KBM-7 (cell line): ENCODE measurements around the gene ALOXE3.
"Not testable (repeated sequence)": the region's sequence is repeated elsewhere in the genome, so short reads cannot be mapped to it uniquely, and the experiment has no call there.

Experiments used
- DNase-seq: peaks from one replicate; pipeline ENCODE4 v3.0.0-alpha.2; 2015
- in situ Hi-C: fragments of 300-500 bp; cut with MboI; formaldehyde crosslinking; loops from 2 replicates; pipeline ENCODE4 v1.14.3; 2020; ENCODE audit warnings: low sequenced_read_pairs, low pct_unique_long_range_greater_than_20kb, mixed read lengths

The ALOXE3 gene

DNA sequence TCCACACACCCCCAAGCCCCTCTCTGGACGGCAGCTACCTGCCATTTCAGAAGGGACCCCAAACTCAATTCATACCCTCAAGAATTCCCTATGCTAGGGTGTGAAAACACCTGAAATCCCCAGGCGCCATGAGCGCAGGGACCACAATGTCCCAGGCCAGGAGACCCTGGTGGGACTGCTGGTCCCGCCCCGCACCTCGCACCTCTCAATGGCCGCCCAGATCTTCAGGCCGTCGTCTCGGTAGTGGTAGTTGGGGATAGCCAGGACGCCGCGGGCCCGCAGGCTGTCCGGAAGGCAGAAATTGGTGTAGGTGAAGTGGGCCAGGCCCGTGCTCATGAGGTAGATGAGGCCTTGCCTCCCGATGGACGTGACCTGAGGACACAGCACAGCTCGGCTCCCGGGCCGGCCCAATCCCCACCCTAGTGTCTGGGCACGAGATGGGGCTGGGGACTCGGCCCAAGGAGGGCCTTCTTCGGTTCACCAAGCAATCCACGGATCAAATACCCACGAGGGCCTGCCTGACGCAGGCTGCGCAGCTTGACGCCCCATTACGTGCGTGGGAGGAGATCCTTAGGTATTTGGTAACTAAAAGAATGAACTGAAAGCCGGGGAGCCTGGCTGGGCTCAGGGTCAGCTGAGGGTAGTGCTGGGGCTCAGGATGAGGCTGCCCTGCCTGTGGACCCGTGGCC lies 9.2 kb downstream of the ALOXE3 start:
- in situ Hi-C loops = no loop called here
- DNase-seq = no peak

DNA sequence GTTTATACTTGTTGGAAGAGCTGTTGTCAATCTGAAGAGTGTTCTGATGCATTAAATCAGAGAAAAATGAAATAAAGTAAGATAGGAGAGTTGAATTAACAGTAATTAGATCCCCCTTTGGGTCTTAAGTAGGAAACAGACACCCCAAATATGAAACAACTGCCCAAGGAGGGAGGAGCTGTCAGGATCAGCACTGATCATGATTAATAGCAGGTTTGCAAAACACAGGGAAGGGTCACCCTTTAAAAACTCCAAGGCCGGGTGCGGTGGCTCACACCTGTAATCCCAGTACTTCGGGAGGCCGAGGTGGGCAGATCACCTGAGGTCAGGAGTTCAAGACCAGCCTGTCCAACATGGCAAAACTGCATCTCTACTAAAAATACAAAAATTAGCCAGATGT lies 11.3 kb downstream of the ALOXE3 start:
- DNase-seq, in situ Hi-C loops: not testable (repeated sequence)

GRCh38 chr17:8105957-8106398 lies 12.3 kb downstream of the ALOXE3 start:
- in situ Hi-C loops = no loop called here
- peak; percentile 35 for DNase-seq

- DNase-seq = no peak
- in situ Hi-C loops = no loop called here
Observed at GRCh38 chr17:8104911-8105310, 13.4 kb downstream of the ALOXE3 start.

DNA sequence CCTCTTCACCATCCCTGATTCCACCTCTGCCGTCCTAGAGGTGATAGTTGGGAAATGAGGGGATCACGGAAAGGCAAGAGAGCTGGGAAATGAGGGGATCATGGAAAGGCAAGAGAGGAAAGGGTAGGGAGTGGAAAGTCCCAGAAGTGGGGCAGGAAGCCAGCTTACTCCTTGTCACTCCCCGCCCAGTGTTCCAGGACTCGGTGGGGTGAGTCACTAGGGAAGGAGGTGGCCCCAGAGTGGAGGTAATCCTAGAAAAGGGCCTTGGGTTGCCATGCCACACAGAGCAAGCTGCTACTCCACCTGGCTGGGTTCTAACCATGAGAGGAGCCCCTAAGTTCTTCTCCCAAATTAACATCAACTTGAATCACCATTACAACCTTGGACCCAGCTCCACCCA lies 14.8 kb downstream of the ALOXE3 start:
- no peak for DNase-seq
- in situ Hi-C loops = no loop called here

DNA sequence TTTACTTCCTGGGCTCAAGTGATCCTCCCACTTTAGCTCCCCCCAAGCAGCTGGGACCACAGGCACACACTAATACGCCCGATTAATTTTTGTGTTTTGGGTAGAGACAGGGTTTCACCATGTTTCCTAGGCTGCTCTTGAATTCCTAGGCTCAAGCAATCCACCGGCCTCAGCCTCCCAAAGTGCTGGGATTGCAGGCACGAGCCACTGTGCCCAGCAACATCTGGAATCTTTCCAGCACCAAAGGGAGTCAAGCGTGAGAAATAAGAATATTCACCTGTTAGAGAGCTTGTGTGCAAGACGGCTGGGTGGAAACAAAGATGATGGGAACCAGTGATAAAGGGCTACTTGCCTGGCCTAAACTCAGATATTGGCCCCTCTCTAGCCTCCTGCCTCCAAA lies 16.6 kb downstream of the ALOXE3 start:
- in situ Hi-C loops = no loop called here
- no peak for DNase-seq

- in situ Hi-C loops = no loop called here
- no peak for DNase-seq
Observed at GRCh38 chr17:8100763-8101162, 17.6 kb downstream of the ALOXE3 start.

DNA sequence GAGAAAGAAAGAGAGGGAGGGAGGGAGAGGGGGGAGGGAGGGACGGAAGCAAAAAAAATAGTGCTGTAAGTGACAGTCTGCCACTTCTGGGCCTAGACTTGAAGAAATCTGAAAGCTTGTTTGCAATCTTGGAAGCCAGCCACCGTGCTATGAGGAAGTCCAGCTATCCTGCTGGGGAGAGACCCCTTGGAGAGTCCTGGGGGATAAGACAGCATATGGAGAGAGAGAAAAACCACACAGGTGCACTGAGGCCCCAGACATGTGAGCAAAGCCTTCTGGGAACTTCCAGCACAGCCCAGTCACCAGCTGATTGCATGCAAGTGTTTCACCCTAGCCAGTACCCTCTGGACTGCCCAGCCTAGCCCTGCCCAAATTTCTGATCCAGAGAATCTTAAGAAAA lies 18.2 kb downstream of the ALOXE3 start:
- in situ Hi-C loops = no loop called here
- no peak for DNase-seq

DNA sequence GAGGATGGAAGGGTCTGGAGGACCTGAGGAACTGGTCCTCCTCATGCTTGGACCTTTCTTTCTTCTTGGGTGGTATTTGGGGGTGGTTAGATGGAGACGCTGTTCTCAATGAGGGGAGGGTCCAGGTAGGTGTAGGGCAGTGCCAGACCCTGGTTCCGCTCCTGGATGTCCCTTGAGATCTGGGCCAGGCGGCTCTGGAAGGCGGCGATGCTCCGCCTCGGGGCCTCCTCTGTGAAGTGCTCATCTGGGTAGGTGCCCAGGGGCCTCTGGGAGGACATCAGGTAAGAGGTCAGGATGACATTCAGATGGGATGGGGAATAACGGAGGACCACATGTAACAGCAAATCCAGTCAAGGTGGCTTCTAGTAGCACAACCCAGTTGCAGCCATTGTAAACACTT lies 21.8 kb downstream of the ALOXE3 start:
- in situ Hi-C loops = loop anchor here (25.0 kb wide), 1 partner anchor 666 kb away; the partner anchor contains the start of gene SPDYE4

GRCh38 chr17:8095361-8095760 lies 23.0 kb downstream of the ALOXE3 start:
- no peak for DNase-seq
- in situ Hi-C loops = loop anchor here (25.0 kb wide), 1 partner anchor 667 kb away; the partner anchor contains the start of gene SPDYE4

More for the DNA sequence above, 21.8 kb downstream of the ALOXE3 start:
- no peak for DNase-seq

- in situ Hi-C loops = loop anchor here (25.0 kb wide), 1 partner anchor 671 kb away; the partner anchor contains the start of gene SPDYE4
- DNase-seq = peak; percentile 32
Observed at GRCh38 chr17:8091033-8091687, 27.2 kb downstream of the ALOXE3 start.

GRCh38 chr17:8089728-8090127 lies 28.6 kb downstream of the ALOXE3 start:
- in situ Hi-C loops = loop anchor here (25.0 kb wide), 1 partner anchor 673 kb away; the partner anchor contains the start of gene SPDYE4
- no peak for DNase-seq

DNA sequence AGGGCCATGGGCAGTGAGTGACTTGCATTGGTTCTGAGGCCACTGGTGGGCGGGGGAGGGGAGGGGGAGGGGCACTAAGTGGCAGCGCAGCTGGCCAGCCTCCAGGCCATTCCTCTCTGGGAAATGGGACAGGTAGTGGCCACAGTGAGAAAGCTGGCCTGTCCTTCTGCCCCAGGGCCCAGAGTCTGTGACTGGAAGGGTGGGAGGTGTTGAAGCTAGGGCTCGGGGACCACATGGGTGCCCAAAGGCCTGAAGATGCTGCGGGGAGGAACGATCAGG lies 30.4 kb downstream of the ALOXE3 start:
- in situ Hi-C loops = loop anchor here (25.0 kb wide), 1 partner anchor 674 kb away; the partner anchor contains the start of gene SPDYE4
- DNase-seq = no peak

- in situ Hi-C loops = loop anchor here (25.0 kb wide), 1 partner anchor 675 kb away; the partner anchor contains the start of gene SPDYE4
- DNase-seq = no peak
Observed at GRCh38 chr17:8087075-8087951, 31.0 kb downstream of the ALOXE3 start, which contains the start of gene ALOX12B. Gene ALOX12B (minus strand): TSS chr17:8087716. CDS start chr17:8087442, 274 bp downstream.

DNA sequence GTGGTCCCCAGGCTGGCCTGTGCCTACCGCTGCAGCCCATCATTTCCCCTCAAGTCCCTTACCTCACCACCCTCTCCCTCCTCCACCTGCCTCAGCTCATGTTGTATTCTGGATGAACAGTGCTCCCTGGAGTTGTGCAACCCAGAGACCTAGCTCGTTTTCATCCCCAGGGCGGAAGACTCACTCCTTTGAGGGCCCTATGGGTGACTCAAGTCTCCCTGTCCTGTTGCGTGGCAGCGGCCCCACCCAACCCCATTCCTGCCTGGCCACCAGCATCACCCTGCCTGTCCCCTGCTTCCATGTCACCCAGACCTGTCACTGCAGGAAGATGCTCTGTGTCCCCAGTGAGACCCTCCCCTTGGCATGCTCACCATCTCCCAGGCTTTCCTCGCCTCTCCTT lies 34.1 kb downstream of the ALOXE3 start:
- in situ Hi-C loops = loop anchor here (25.0 kb wide), 1 partner anchor 678 kb away; the partner anchor contains the start of gene SPDYE4
- no peak for DNase-seq

DNA sequence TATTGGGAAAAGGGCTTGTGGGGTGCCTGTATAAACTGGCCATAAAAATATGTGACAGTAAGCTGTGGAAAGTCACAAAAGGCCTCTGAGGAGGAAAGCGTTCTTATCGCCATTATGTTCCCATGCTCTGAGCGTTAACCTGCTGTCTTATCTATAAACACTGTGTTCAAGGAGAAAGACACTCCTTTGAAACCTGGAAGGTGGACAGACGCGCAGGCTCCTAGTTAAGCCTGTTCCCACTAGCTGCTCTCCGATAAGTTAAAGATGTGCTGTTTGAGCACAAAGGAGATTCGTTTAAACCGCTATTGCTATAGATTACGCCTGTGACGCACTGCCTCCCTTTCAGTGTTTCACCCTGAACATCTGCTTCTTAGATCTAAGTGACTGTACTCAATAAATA lies 36.0 kb downstream of the ALOXE3 start:
- in situ Hi-C loops = loop anchor here (25.0 kb wide), 1 partner anchor 680 kb away; the partner anchor contains the start of gene SPDYE4
- no peak for DNase-seq

DNA sequence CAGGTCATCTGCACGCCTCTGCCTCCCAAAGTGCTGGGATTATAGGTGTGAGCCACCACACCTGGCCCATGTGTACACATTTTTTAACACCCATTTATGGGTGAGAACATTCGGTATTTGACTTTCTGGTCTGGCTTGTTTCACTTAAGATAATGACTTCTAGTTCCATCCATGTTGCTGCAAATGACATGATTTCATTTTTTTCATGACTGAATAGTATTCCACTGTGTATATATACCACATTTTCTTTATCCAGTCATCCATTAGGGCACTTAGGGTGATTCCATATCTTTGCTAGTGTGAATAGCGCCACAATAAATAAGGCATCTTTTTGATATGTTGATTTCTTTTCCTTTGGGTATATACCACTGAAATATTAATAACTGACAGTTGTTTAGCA lies 36.4 kb downstream of the ALOXE3 start:
- in situ Hi-C loops = loop anchor here (25.0 kb wide), 1 partner anchor 680 kb away; the partner anchor contains the start of gene SPDYE4
- DNase-seq = no peak

- in situ Hi-C loops = loop anchor here (25.0 kb wide), 1 partner anchor 681 kb away; the partner anchor contains the start of gene SPDYE4
- DNase-seq = no peak
Observed at GRCh38 chr17:8080799-8081219, 37.5 kb downstream of the ALOXE3 start.

GRCh38 chr17:8080208-8080798 lies 38.0 kb downstream of the ALOXE3 start:
- no peak for DNase-seq
- in situ Hi-C loops = loop anchor here (25.0 kb wide), 1 partner anchor 682 kb away; the partner anchor contains the start of gene SPDYE4
